ENCODE measurements around the gene MRPL55. TPM values are rescaled to one million over a fixed set of nuclear protein-coding genes. Genes with fewer than 3 reads are reported as not detected.
A peak's percentile ranks its signal among the peaks of the same experiment; 100 is the strongest.

The MRPL55 gene
- total and polyA plus RNA-seq, 2 of the 13 experiments (the other 11 are each of a cell fraction or from before 2014, with no cell fraction given): 58.6 to 92.9 TPM

DNA sequence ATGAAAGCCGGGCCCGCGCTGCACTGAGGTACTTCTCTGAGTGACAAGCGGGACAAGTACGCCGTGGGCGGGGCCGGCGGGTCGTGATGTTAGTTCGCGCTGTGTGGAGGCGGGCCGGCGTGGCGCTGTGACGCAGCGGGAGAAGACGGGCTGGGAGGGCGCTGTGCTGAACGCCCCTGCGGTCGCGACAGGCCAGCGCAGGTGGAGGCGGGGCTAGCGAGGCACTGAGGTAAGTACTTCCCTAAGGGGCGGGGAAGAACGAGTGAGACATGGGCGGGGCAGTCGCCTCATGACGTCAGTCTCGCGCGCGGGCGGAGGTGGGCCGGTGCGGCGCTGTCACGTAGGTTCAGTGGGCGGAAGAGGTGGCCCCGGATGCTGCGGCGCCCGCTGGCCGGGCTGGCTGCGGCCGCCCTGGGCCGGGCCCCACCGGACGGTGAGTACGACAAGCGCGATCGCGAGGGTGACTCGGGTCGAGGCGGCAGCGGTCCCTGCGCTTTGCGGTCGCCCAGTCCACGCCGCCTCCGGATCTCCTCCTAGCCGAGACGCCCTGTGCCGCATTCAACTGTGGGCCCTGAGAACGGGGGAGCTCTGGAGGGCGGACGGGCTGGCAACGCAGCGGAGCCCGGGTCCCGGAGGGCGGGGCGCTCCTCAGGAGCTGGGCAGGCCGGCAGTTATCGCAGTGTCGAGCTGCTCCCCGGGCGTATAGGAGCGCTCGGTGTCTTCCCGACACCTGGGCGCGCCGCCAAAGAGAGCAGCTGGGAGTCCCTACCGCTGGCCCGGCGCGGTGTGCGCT, 31.0 kb upstream of the MRPL55 start, which contains the start of gene GUK1 (continued):
- no peak for TF ChIP-seq PAWR (CRISPR knock-in tag; IDR thresholded peaks at IDR 0.05; ENCODE audit: borderline replicate concordance)
- TF ChIP-seq, protein P1, sequence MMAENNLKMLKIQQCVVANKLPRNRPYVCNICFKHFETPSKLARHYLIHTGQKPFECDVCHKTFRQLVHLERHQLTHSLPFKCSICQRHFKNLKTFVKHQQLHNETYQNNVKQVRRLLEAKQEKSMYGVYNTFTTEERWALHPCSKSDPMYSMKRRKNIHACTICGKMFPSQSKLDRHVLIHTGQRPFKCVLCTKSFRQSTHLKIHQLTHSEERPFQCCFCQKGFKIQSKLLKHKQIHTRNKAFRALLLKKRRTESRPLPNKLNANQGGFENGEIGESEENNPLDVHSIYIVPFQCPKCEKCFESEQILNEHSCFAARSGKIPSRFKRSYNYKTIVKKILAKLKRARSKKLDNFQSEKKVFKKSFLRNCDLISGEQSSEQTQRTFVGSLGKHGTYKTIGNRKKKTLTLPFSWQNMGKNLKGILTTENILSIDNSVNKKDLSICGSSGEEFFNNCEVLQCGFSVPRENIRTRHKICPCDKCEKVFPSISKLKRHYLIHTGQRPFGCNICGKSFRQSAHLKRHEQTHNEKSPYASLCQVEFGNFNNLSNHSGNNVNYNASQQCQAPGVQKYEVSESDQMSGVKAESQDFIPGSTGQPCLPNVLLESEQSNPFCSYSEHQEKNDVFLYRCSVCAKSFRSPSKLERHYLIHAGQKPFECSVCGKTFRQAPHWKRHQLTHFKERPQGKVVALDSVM (CRISPR knock-in tag; IDR thresholded peaks at IDR 0.05): no peak; the same call in none of the 2 replicates
- 0 out of 2 replicates have a peak, but pooled peaks have one; percentile 26 for TF ChIP-seq ZNF296 (CRISPR knock-in tag; conservative IDR thresholded peaks at IDR 0.05)
- TF ChIP-seq ZNF180 (CRISPR knock-in tag; IDR thresholded peaks at IDR 0.05; ENCODE audit: borderline replicate concordance, low read depth): no peak
- no peak for TF ChIP-seq ZNF549 (CRISPR knock-in tag; IDR thresholded peaks at IDR 0.05)
- TF ChIP-seq ZFP41 (CRISPR knock-in tag; IDR thresholded peaks at IDR 0.05; ENCODE audit: borderline replicate concordance): no peak
- TF ChIP-seq, protein P2, sequence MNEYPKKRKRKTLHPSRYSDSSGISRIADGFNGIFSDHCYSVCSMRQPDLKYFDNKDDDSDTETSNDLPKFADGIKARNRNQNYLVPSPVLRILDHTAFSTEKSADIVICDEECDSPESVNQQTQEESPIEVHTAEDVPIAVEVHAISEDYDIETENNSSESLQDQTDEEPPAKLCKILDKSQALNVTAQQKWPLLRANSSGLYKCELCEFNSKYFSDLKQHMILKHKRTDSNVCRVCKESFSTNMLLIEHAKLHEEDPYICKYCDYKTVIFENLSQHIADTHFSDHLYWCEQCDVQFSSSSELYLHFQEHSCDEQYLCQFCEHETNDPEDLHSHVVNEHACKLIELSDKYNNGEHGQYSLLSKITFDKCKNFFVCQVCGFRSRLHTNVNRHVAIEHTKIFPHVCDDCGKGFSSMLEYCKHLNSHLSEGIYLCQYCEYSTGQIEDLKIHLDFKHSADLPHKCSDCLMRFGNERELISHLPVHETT (CRISPR knock-in tag; conservative IDR thresholded peaks at IDR 0.05): peak; percentile 80; the same call in 1 of the 2 replicates
- peak; percentile 45; the same call in 1 of the 2 replicates for TF ChIP-seq FOXO1 (CRISPR knock-in tag; IDR thresholded peaks at IDR 0.05)
- TF ChIP-seq TRAFD1 (CRISPR knock-in tag; IDR thresholded peaks at IDR 0.05; ENCODE audit: borderline replicate concordance): no peak
- TF ChIP-seq, protein P3, sequence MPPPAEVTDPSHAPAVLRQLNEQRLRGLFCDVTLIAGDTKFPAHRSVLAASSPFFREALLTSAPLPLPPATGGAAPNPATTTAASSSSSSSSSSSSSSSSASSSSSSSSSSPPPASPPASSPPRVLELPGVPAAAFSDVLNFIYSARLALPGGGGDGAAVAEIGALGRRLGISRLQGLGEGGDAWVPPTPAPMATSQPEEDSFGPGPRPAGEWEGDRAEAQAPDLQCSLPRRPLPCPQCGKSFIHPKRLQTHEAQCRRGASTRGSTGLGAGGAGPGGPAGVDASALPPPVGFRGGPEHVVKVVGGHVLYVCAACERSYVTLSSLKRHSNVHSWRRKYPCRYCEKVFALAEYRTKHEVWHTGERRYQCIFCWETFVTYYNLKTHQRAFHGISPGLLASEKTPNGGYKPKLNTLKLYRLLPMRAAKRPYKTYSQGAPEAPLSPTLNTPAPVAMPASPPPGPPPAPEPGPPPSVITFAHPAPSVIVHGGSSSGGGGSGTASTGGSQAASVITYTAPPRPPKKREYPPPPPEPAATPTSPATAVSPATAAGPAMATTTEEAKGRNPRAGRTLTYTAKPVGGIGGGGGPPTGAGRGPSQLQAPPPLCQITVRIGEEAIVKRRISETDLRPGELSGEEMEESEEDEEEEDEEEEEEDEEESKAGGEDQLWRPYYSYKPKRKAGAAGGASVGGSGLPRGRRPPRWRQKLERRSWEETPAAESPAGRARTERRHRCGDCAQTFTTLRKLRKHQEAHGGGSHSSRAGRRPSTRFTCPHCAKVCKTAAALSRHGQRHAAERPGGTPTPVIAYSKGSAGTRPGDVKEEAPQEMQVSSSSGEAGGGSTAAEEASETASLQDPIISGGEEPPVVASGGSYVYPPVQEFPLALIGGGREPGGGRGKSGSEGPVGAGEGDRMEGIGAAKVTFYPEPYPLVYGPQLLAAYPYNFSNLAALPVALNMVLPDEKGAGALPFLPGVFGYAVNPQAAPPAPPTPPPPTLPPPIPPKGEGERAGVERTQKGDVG (CRISPR knock-in tag; IDR thresholded peaks at IDR 0.05; ENCODE audit: borderline replicate concordance): peak; percentile 51; the same call in 1 of the 2 replicates
- no peak for TF ChIP-seq E2F5 (CRISPR knock-in tag; conservative IDR thresholded peaks at IDR 0.05)
- TF ChIP-seq ZNF7 (CRISPR knock-in tag; IDR thresholded peaks at IDR 0.05): no peak
- TF ChIP-seq, protein P4, sequence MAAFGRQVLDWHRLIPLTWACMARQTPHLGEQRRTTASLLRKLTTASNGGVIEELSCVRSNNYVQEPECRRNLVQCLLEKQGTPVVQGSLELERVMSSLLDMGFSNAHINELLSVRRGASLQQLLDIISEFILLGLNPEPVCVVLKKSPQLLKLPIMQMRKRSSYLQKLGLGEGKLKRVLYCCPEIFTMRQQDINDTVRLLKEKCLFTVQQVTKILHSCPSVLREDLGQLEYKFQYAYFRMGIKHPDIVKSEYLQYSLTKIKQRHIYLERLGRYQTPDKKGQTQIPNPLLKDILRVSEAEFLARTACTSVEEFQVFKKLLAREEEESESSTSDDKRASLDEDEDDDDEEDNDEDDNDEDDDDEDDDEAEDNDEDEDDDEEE (CRISPR knock-in tag; IDR thresholded peaks at IDR 0.05): peak; percentile 80
- no peak for TF ChIP-seq TEAD2 (CRISPR knock-in tag; IDR thresholded peaks at IDR 0.05)
- TF ChIP-seq YEATS2 (CRISPR knock-in tag; IDR thresholded peaks at IDR 0.05; ENCODE audit: borderline replicate concordance): peak; percentile 86; the same call in 1 of the 2 replicates
- TF ChIP-seq REXO4 (CRISPR knock-in tag; IDR thresholded peaks at IDR 0.05; ENCODE audit: borderline replicate concordance): no peak

Data from HepG2 (cell line).